ENCODE measurements around the gene MAPT.
"Not testable (repeated sequence)": the region's sequence is repeated elsewhere in the genome, so short reads cannot be mapped to it uniquely, and the experiment has no call there.

MAPT gene

GRCh38 chr17:45991341-45991740 is 97.0 kb downstream of the MAPT start:
- no peak for DNase-seq (ENCODE audit: low read depth in 2 of 2)

- no peak for DNase-seq (ENCODE audit: low read depth in 2 of 2)
These were observed 97.8 kb downstream of the MAPT start for GRCh38 chr17:45992175-45992574.

DNA sequence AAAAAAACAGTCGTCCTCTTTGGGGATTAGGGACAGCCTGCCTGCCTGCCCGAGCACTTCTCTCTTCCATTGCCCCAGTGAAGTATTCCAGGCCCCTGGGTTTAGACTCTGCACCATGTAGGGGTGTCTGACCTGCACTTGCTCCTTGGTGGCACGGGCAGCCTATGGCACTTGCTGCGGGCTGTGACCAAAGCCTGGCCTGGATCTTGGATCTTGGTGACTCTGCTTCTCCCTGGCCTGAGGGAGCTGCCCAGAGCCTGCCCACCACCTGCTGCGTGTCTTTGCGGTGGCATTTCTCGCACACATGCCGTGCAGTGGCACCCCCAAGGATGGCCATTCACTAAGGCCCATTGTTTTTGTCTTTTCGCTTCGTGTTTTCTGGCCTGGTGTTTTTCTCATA is 98.5 kb downstream of the MAPT start:
- no peak for DNase-seq (ENCODE audit: low read depth in 2 of 2)

GRCh38 chr17:45993962-45994627 is 99.7 kb downstream of the MAPT start:
- DNase-seq (ENCODE audit: low read depth in 2 of 2) = no peak

GRCh38 chr17:45994987-45995386 is 100.6 kb downstream of the MAPT start:
- no peak for DNase-seq (ENCODE audit: low read depth in 2 of 2)

GRCh38 chr17:45995627-45996270 is 101.4 kb downstream of the MAPT start:
- DNase-seq (ENCODE audit: low read depth in 2 of 2) = no peak

GRCh38 chr17:45996282-45996937 is 102.1 kb downstream of the MAPT start:
- DNase-seq (ENCODE audit: low read depth in 2 of 2) = no peak

- DNase-seq (ENCODE audit: low read depth in 2 of 2) = no peak
These were observed 102.8 kb downstream of the MAPT start for GRCh38 chr17:45997166-45997565.

- DNase-seq (ENCODE audit: low read depth in 2 of 2) = no peak
These were observed 103.3 kb downstream of the MAPT start for GRCh38 chr17:45997624-45998023.

GRCh38 chr17:45998987-45999899 is 104.9 kb downstream of the MAPT start, which contains the start of gene STH:
Gene STH (plus strand): TSS chr17:45999250. CDS start chr17:45999280, 30 bp downstream.
- no peak for DNase-seq (ENCODE audit: low read depth in 2 of 2)

GRCh38 chr17:45999900-46000290 is 105.5 kb downstream of the MAPT start:
- no peak for DNase-seq (ENCODE audit: low read depth in 2 of 2)

DNA sequence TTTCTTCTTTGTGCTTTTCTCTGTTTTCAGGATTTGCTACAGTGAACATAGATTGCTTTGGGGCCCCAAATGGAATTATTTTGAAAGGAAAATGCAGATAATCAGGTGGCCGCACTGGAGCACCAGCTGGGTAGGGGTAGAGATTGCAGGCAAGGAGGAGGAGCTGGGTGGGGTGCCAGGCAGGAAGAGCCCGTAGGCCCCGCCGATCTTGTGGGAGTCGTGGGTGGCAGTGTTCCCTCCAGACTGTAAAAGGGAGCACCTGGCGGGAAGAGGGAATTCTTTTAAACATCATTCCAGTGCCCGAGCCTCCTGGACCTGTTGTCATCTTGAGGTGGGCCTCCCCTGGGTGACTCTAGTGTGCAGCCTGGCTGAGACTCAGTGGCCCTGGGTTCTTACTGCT is 105.9 kb downstream of the MAPT start:
- DNase-seq (ENCODE audit: low read depth in 2 of 2) = no peak

DNA sequence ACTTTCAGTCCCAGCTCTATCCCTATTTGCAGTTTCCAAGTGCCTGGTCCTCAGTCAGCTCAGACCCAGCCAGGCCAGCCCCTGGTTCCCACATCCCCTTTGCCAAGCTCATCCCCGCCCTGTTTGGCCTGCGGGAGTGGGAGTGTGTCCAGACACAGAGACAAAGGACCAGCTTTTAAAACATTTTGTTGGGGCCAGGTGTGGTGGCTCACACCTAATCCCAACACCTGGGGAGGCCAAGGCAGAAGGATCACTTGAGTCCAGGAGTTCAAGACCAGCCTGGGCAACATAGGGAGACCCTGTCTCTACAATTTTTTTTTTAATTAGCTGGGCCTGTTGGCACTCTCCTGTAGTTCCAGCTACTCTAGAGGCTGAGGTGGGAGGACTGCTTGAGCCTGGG is 106.4 kb downstream of the MAPT start:
- DNase-seq (ENCODE audit: low read depth in 2 of 2) = no peak

DNA sequence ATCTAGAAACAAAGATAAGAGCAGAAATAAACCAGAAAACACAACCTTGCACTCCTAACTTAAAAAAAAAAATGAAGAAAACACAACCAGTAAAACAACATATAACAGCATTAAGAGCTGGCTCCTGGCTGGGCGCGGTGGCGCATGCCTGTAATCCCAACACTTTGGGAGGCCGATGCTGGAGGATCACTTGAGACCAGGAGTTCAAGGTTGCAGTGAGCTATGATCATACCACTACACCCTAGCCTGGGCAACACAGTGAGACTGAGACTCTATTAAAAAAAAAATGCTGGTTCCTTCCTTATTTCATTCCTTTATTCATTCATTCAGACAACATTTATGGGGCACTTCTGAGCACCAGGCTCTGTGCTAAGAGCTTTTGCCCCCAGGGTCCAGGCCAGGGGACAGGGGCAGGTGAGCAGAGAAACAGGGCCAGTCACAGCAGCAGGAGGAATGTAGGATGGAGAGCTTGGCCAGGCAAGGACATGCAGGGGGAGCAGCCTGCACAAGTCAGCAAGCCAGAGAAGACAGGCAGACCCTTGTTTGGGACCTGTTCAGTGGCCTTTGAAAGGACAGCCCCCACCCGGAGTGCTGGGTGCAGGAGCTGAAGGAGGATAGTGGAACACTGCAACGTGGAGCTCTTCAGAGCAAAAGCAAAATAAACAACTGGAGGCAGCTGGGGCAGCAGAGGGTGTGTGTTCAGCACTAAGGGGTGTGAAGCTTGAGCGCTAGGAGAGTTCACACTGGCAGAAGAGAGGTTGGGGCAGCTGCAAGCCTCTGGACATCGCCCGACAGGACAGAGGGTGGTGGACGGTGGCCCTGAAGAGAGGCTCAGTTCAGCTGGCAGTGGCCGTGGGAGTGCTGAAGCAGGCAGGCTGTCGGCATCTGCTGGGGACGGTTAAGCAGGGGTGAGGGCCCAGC is 107.3 kb downstream of the MAPT start:
- DNase-seq (ENCODE audit: low read depth in 2 of 2) = no peak

GRCh38 chr17:46002311-46002972 is 108.1 kb downstream of the MAPT start:
- peak; percentile 49 to 54 for DNase-seq (ENCODE audit: low read depth in 2 of 2)

- no peak for DNase-seq (ENCODE audit: low read depth in 2 of 2)
These were observed 108.6 kb downstream of the MAPT start for GRCh38 chr17:46002973-46003316.

GRCh38 chr17:46003907-46004748 is 109.8 kb downstream of the MAPT start:
- no peak for DNase-seq (ENCODE audit: low read depth in 2 of 2)

GRCh38 chr17:46006082-46006481 is 111.7 kb downstream of the MAPT start:
- not testable (repeated sequence) for DNase-seq (ENCODE audit: low read depth in 2 of 2)

- DNase-seq (ENCODE audit: low read depth in 2 of 2) = no peak
These were observed 113.2 kb downstream of the MAPT start for GRCh38 chr17:46007461-46007965.

Measured in stimulated activated CD8-positive, alpha-beta memory T cell treated with anti-CD3 and anti-CD28 coated beads, Interleukin-2, amount 100 ng/mL, for 1 hour (primary cell).